Ishikawa (cell line): ENCODE measurements around the gene UCK1.

ENCODE experiments used
- CEBPB ChIP-seq: IDR thresholded peaks from 2 replicates; pipeline ENCODE4 v1.6.1; 2012
- CREB1 ChIP-seq: IDR thresholded peaks from 2 replicates; pipeline ENCODE4 v1.6.1; 2012; ENCODE audit warnings: low read depth
- EGR1 ChIP-seq: IDR thresholded peaks from 2 replicates; pipeline ENCODE4 v1.6.1; 2012
- EP300 ChIP-seq: IDR thresholded peaks from 2 replicates; pipeline ENCODE4 v1.6.1; 2012; ENCODE audit warnings: borderline replicate concordance
- FOXM1 ChIP-seq: IDR thresholded peaks from 2 replicates; pipeline ENCODE4 v1.6.1; 2012; ENCODE audit warnings: low read depth, borderline replicate concordance
- NFIC ChIP-seq: IDR thresholded peaks from 2 replicates; pipeline ENCODE4 v1.6.1; 2012
- RAD21 ChIP-seq: IDR thresholded peaks from 2 replicates; pipeline ENCODE4 v1.6.1; 2012; ENCODE audit warnings: low read depth
- TAF1 ChIP-seq: IDR thresholded peaks from 2 replicates; pipeline ENCODE4 v1.6.1; 2012; ENCODE audit warnings: low read depth, mild to moderate bottlenecking
- TCF12 ChIP-seq: IDR thresholded peaks from 2 replicates; pipeline ENCODE4 v1.6.1; 2012; ENCODE audit warnings: low read depth
- TEAD4 ChIP-seq: IDR thresholded peaks from 2 replicates; pipeline ENCODE4 v1.6.1; 2012
- YY1 ChIP-seq: IDR thresholded peaks from 2 replicates; pipeline ENCODE4 v1.6.1; 2012; ENCODE audit warnings: low read depth
- ZBTB7A ChIP-seq: IDR thresholded peaks from 2 replicates; pipeline ENCODE4 v1.6.1; 2012; ENCODE audit warnings: low read depth
- TF ChIP-seq, protein P1 (sequence below): IDR thresholded peaks from 2 replicates; pipeline ENCODE4 v1.6.1; 2012
- TF ChIP-seq, protein P2 (sequence below): IDR thresholded peaks from 2 replicates; pipeline ENCODE4 v1.6.1; 2012
- TF ChIP-seq, protein P3 (sequence below): IDR thresholded peaks from 2 replicates; pipeline ENCODE4 v1.6.1; 2012; ENCODE audit warnings: low read depth, mild to moderate bottlenecking

The UCK1 gene

DNA sequence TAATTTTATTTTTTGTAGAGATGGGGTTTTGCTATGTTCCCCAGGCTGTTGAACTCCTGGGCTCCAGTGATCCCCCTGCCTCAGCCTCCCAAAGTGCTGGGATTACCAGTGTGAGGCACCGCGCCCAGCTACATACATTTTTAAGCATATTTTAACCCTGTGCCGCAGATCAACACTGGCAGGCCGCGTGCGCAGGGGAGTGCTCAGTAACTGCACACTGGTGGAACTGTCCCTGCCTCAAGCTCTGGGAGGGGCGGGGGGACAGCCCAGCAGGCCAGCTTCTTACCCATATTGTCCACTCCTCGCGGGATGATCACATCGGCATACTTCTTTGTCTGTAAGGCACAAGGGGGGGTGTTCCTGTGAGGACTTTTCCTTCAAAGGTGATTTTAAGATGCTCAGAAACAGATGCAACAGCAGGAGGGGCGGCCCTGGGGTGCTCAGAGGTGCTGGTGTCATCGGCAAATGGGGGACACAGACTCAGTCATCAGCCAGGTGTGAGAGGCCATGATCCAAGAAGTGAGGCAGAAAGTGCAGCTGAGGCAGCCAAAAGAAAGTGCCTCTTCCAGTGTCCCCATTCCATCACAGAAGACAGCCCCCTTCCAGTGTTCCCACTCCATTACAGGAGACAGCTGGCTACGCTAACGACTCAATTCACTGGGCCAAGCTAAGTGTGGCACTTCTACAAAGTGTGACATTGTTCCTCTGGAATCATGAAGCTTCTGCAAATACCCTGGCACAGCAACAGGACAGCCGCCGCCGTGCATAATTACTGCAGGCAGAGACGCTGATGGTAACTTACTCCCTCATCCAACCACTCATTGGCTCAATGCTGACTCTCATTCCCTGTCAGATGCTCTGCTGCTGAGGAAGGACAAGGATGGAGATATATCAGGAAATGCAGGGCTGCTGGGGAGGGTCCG is 5.2 kb downstream of the UCK1 start:
- no peak for TF ChIP-seq EGR1
- no peak for TF ChIP-seq TCF12
- TF ChIP-seq EP300 = no peak
- TF ChIP-seq YY1 = no peak
- TF ChIP-seq, protein P1, sequence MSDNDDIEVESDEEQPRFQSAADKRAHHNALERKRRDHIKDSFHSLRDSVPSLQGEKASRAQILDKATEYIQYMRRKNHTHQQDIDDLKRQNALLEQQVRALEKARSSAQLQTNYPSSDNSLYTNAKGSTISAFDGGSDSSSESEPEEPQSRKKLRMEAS = no peak
- TF ChIP-seq, protein P2, sequence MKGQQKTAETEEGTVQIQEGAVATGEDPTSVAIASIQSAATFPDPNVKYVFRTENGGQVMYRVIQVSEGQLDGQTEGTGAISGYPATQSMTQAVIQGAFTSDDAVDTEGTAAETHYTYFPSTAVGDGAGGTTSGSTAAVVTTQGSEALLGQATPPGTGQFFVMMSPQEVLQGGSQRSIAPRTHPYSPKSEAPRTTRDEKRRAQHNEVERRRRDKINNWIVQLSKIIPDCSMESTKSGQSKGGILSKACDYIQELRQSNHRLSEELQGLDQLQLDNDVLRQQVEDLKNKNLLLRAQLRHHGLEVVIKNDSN = no peak
- TF ChIP-seq CREB1 = no peak
- TF ChIP-seq, protein P3, sequence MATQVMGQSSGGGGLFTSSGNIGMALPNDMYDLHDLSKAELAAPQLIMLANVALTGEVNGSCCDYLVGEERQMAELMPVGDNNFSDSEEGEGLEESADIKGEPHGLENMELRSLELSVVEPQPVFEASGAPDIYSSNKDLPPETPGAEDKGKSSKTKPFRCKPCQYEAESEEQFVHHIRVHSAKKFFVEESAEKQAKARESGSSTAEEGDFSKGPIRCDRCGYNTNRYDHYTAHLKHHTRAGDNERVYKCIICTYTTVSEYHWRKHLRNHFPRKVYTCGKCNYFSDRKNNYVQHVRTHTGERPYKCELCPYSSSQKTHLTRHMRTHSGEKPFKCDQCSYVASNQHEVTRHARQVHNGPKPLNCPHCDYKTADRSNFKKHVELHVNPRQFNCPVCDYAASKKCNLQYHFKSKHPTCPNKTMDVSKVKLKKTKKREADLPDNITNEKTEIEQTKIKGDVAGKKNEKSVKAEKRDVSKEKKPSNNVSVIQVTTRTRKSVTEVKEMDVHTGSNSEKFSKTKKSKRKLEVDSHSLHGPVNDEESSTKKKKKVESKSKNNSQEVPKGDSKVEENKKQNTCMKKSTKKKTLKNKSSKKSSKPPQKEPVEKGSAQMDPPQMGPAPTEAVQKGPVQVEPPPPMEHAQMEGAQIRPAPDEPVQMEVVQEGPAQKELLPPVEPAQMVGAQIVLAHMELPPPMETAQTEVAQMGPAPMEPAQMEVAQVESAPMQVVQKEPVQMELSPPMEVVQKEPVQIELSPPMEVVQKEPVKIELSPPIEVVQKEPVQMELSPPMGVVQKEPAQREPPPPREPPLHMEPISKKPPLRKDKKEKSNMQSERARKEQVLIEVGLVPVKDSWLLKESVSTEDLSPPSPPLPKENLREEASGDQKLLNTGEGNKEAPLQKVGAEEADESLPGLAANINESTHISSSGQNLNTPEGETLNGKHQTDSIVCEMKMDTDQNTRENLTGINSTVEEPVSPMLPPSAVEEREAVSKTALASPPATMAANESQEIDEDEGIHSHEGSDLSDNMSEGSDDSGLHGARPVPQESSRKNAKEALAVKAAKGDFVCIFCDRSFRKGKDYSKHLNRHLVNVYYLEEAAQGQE = no peak
- no peak for TF ChIP-seq TAF1
- no peak for TF ChIP-seq ZBTB7A
- no peak for TF ChIP-seq TEAD4
- no peak for TF ChIP-seq CEBPB

DNA sequence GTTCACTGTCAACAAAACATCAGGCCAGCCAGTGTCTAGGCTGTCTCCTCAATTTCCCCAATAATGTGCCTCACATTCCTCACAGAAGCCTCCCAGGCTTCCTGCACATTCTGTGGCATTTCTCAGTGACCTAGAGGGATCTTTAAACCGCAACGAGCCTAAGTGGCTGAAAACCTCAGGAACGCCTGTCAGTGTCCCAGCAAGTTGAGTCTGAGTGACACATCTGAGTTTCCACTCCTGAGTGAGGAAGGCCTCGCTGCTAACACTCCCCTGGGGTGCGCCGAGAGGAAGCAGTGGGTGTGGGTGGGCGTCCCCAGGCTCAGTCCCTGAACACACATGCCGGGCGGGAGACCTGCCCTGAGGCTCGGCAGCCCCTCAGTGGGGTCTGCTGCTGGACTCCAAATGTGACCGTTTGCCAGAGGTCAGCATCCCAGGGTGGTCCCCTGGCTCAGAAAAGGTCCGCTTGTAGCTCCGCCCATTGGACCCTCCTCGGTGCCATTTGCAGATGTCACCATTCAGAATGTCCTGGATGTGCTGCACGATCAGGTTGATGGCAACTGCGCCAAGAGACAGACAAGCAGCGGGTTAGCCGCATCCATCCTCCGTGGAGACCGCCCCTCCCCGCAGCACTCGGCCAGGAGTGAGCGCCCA is 6.3 kb downstream of the UCK1 start:
- TF ChIP-seq, protein P3 = no peak
- TF ChIP-seq ZBTB7A (no peak), FOXM1 (no peak), YY1 (no peak), EGR1 (no peak)
- TF ChIP-seq, protein P1 = no peak

DNA sequence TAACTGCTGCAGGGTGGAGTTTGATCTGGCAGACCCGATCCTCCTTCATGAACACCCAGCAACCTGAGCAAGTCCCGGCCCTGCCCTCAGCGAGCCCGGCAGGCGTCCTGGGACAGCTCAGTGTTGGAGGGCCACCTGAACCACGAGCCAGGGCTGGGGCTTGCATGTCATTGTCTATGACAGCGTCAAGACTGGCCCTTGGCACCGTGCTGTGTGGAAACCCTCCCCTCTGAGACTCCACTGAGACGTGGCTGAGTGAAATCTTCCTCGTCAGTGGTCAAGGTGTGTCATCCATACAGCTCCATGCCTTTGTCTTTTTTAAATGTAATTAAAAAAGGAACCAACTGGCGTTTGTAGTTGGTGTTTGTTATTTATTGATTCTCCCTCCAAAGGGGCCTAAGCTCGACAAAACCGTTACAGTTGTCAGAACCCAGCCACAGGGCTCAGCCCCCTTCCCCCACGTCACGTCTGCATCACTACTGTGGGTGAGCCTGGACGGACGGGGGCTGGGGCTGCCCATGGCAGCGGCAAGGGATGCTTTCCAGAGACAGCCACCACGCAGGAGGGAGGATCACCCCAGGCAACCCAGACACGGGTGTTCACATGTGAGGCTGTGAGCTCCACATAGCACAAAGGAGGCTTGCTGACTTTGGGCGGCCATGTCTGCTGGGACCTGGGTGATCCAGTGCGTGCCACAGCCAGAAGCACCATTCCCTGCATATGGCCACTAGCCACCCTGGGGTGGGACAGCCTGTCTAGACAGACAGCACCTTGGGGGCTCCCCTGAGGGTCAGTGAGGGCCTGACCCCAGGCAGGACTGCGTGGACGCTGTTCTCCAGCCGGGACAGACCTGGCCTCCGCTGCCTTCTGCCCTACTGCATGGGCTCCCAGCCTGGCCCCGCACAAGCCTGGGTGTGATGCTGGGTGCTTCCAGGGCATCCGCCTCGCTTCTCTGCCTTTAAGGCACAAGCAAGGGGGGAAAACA is 7.3 kb downstream of the UCK1 start:
- TF ChIP-seq, protein P3 = no peak
- TF ChIP-seq, protein P1 = no peak
- TF ChIP-seq FOXM1 = no peak
- TF ChIP-seq, protein P2 = no peak
- no peak for TF ChIP-seq EGR1
- no peak for TF ChIP-seq RAD21
- no peak for TF ChIP-seq TAF1
- TF ChIP-seq CEBPB = no peak
- TF ChIP-seq NFIC = no peak
- no peak for TF ChIP-seq CREB1
- TF ChIP-seq EP300 = no peak
- TF ChIP-seq TCF12 = no peak
- no peak for TF ChIP-seq ZBTB7A
- TF ChIP-seq TEAD4 = no peak
